CD8-positive, alpha-beta memory T cell (primary cell): Measurements from ENCODE around the gene COQ10A. TPM values are rescaled to one million over a fixed set of nuclear protein-coding genes. Genes with fewer than 3 reads are reported as not detected.

ENCODE experiments used
- CTCF ChIA-PET: fragments of 350-600 bp; sonication (Branson Sonifier 250); formaldehyde crosslinking; loops from one replicate; lab custom pipeline; 2021; ENCODE audit warnings: antibody characterized with exemption; lab: Charles Lee
- POLR2A ChIA-PET: fragments of 350-600 bp; sonication (Branson Sonifier 250); formaldehyde crosslinking; loops from one replicate; lab custom pipeline; 2021; ENCODE audit warnings: antibody characterized with exemption; lab: Charles Lee
- DNase-seq, 5 donors: peaks; one replicate each; pipeline versions ENCODE4 v3.0.0 to v3.0.0-alpha.2; 2020 to 2022; ENCODE audit warnings: mixed read lengths in 1 of 5
- H3K27ac ChIP-seq: one replicate; pipeline ENCODE4 v1.7.0; 2013; ENCODE audit warnings: low read depth, mild to moderate bottlenecking, low read length, moderate library complexity
- H3K27me3 ChIP-seq: 2 replicates; pipeline ENCODE4 v1.7.0; 2013; ENCODE audit warnings: low read length, mild to moderate bottlenecking; ENCODE audit not compliant: insufficient read depth, poor library complexity, severe bottlenecking
- H3K36me3 ChIP-seq: 2 replicates; pipeline ENCODE4 v1.7.0; 2013; ENCODE audit warnings: mild to moderate bottlenecking, low read length, moderate library complexity; ENCODE audit not compliant: insufficient read depth
- H3K4me1 ChIP-seq: 2 replicates; pipeline ENCODE4 v1.7.0; 2013; ENCODE audit warnings: mild to moderate bottlenecking, low read length, moderate library complexity; ENCODE audit not compliant: insufficient read depth
- H3K4me3 ChIP-seq: 2 replicates; pipeline ENCODE4 v1.7.0; 2013; ENCODE audit warnings: mild to moderate bottlenecking, low read length
- H3K9me3 ChIP-seq: 2 replicates; pipeline ENCODE4 v1.7.0; 2013; ENCODE audit warnings: mild to moderate bottlenecking, low read length
- H3K27ac Mint-ChIP-seq, 8 donors: one replicate each; pipeline ENCODE4 v1.8.0; 2020 to 2021; ENCODE audit warnings: mixed read lengths in 8 of 8, mild to moderate bottlenecking in 6 of 8, inconsistent platforms in 3 of 8, moderate library complexity in 3 of 8
- H3K27me3 Mint-ChIP-seq, 2 donors: one replicate each; pipeline ENCODE4 v1.8.0; 2020 to 2021; ENCODE audit warnings: mixed read lengths in 2 of 2, mild to moderate bottlenecking in 1 of 2, moderate library complexity in 1 of 2
- H3K36me3 Mint-ChIP-seq, 3 donors: one replicate each; pipeline ENCODE4 v1.8.0; 2020 to 2021; ENCODE audit warnings: mixed read lengths in 3 of 3, inconsistent platforms in 1 of 3, mild to moderate bottlenecking in 1 of 3
- H3K4me1 Mint-ChIP-seq, 3 donors: one replicate each; pipeline ENCODE4 v1.8.0; 2020 to 2021; ENCODE audit warnings: mixed read lengths in 3 of 3, inconsistent platforms in 1 of 3, mild to moderate bottlenecking in 1 of 3
- H3K4me3 Mint-ChIP-seq, 7 donors: one replicate each; pipeline ENCODE4 v1.8.0; 2020 to 2021; ENCODE audit warnings: mixed read lengths in 7 of 7, mild to moderate bottlenecking in 6 of 7, moderate library complexity in 4 of 7, inconsistent platforms in 2 of 7
- H3K9me3 Mint-ChIP-seq, 5 donors: one replicate each; pipeline ENCODE4 v1.8.0; 2020 to 2022; ENCODE audit warnings: mixed read lengths in 5 of 5, mild to moderate bottlenecking in 3 of 5, moderate library complexity in 2 of 5, inconsistent platforms in 1 of 5
- polyA plus RNA-seq: library from polyadenylated mRNA; unstranded; fragments of 300-500 nt; fragmentation: Illumina TruSeq; gene quantifications from one replicate; pipeline ENCODE4 v1.2.3, GENCODE V29; 2021
- total RNA-seq, 2 experiments: library from RNA; stranded (reverse); gene quantifications; one replicate each; pipeline ENCODE4 v1.2.3, GENCODE V29; 2021

The COQ10A gene
- total and polyA plus RNA-seq, 3 experiments from 2014 or later = 14.2 to 14.4 (median 14.3) TPM

- no peaks in the 10 kb centered on the region for H3K9me3 Mint-ChIP-seq
- H3K4me1 Mint-ChIP-seq = peaks cover 25 to 37% (median 29%) of the 10 kb centered on the region in 3 donors
- CTCF ChIA-PET = interaction anchor here (1.1 to 3.7 kb wide), 9 partner anchors 10 to 138 kb away, joined by 3 to 19 read pairs (median 9); partner anchors contain the start of genes COQ10A, RNF41, SMARCC2 and ZC3H10
- POLR2A ChIA-PET = interaction anchor here (1.3 kb wide), 1 partner anchor 23 kb away, joined by 3 read pairs; no protein-coding TSS in a partner anchor
- DNase-seq = no peak
- Histone ChIP-seq H3K9me3 (no peaks in the 10 kb centered on the region), H3K4me1 (peaks cover 23% of the 10 kb centered on the region), H3K27me3 (no peaks in the 10 kb centered on the region), H3K36me3 (peaks cover 28% of the 10 kb centered on the region), H3K27ac (peak overlapping the region; percentile 59), H3K4me3 (peak overlapping the region; percentile 86)
- peak overlapping the region; percentile 77 to 93 (median 81) for H3K4me3 Mint-ChIP-seq
- peak overlapping the region in 7 of 8 donors; percentile 47 to 94 (median 83) for H3K27ac Mint-ChIP-seq
- H3K27me3 Mint-ChIP-seq = no peaks in the 10 kb centered on the region
- peaks cover 9 to 49% (median 13%) of the 10 kb centered on the region in 3 donors for H3K36me3 Mint-ChIP-seq
These were observed 9.7 kb upstream of the COQ10A start for GRCh38 chr12:56257071-56257470.

GRCh38 chr12:56257491-56258067, 9.2 kb upstream of the COQ10A start:
- Mint-ChIP-seq H3K36me3 (peaks cover 5 to 44% (median 10%) of the 10 kb centered on the region in 3 donors), H3K4me3 (peak overlapping the region; percentile 77 to 93 (median 81)), H3K27me3 (no peaks in the 10 kb centered on the region), H3K27ac (peak overlapping the region in 7 of 8 donors; percentile 57 to 94 (median 71)), H3K9me3 (no peaks in the 10 kb centered on the region), H3K4me1 (peaks cover 25 to 37% (median 29%) of the 10 kb centered on the region in 3 donors)
- POLR2A ChIA-PET = interaction anchor here (1.0 to 1.7 kb wide), 3 partner anchors 9 to 139 kb away, joined by 5 to 11 read pairs (median 11); partner anchors contain the start of genes COQ10A and ZC3H10
- Histone ChIP-seq H3K4me1 (peaks cover 23% of the 10 kb centered on the region), H3K36me3 (peaks cover 22% of the 10 kb centered on the region), H3K4me3 (peak overlapping the region; percentile 86), H3K9me3 (no peaks in the 10 kb centered on the region), H3K27ac (peak overlapping the region; percentile 59), H3K27me3 (no peaks in the 10 kb centered on the region)
- DNase-seq = no peak
- CTCF ChIA-PET = interaction anchor here (0.8 to 3.7 kb wide), 15 partner anchors 8 to 141 kb away, joined by 3 to 19 read pairs (median 5); partner anchors contain the start of genes COQ10A, RNF41, RPL41 and SMARCC2

GRCh38 chr12:56258068-56258819, 8.5 kb upstream of the COQ10A start, which contains the start of gene ANKRD52:
Gene ANKRD52, minus strand, starts transcription at chr12:56258384. Its CDS starts 115 bp downstream, at chr12:56258269.
- Mint-ChIP-seq H3K4me3 (peak within 1 kb of the TSS; percentile 90 to 95 (median 91)), H3K36me3 (peaks cover 5 to 38% (median 10%) of the 10 kb centered on the region in 3 donors), H3K4me1 (peaks cover 25 to 37% (median 29%) of the 10 kb centered on the region in 3 donors), H3K9me3 (no peaks in the 10 kb centered on the region), H3K27me3 (no peaks in the 10 kb centered on the region), H3K27ac (peak within 1 kb of the TSS; percentile 81 to 96 (median 92))
- no peaks in the 10 kb centered on the region for H3K9me3 ChIP-seq
- ChIA-PET POLR2A (interaction anchor here (0.6 to 1.7 kb wide), 7 partner anchors 9 to 203 kb away, joined by 3 to 11 read pairs (median 5); partner anchors contain the start of genes CNPY2, COQ10A, RNF41 and ZC3H10), CTCF (interaction anchor here (0.7 to 3.7 kb wide), 21 partner anchors 8 to 142 kb away, joined by 3 to 19 read pairs (median 4); partner anchors contain the start of genes COQ10A, RNF41, RPL41 and SMARCC2)
- peak; percentile 75 to 86 (median 83) for DNase-seq
- peaks cover 16% of the 10 kb centered on the region for H3K36me3 ChIP-seq
- H3K27me3 ChIP-seq = no peaks in the 10 kb centered on the region
- peak within 1 kb of the TSS; percentile 86 for H3K27ac ChIP-seq
- peaks cover 23% of the 10 kb centered on the region for H3K4me1 ChIP-seq
- H3K4me3 ChIP-seq = peak within 1 kb of the TSS; percentile 92

- H3K4me3 Mint-ChIP-seq = peak overlapping the region; percentile 90 to 95 (median 91)
- H3K27ac Mint-ChIP-seq = peak overlapping the region; percentile 66 to 96 (median 92)
These were observed 7.9 kb upstream of the COQ10A start for GRCh38 chr12:56258820-56259183.

GRCh38 chr12:56260380-56260779, 6.4 kb upstream of the COQ10A start:
- CTCF ChIA-PET = no interaction called here
- POLR2A ChIA-PET = no interaction called here

More at GRCh38 chr12:56258820-56259183, 7.9 kb upstream of the COQ10A start:
- Histone ChIP-seq H3K9me3 (no peaks in the 10 kb centered on the region), H3K27me3 (no peaks in the 10 kb centered on the region), H3K27ac (peak overlapping the region; percentile 86), H3K4me3 (peak overlapping the region; percentile 92), H3K36me3 (peaks cover 10% of the 10 kb centered on the region), H3K4me1 (peaks cover 23% of the 10 kb centered on the region)
- Mint-ChIP-seq H3K9me3 (no peaks in the 10 kb centered on the region), H3K4me1 (peaks cover 25 to 37% (median 29%) of the 10 kb centered on the region in 3 donors), H3K36me3 (peaks cover 5 to 32% (median 10%) of the 10 kb centered on the region in 3 donors), H3K27me3 (no peaks in the 10 kb centered on the region)
- CTCF ChIA-PET = interaction anchor here (0.7 to 3.7 kb wide), 14 partner anchors 9 to 143 kb away, joined by 3 to 19 read pairs (median 4); partner anchors contain the start of genes COQ10A, RNF41, RPL41 and SMARCC2
- DNase-seq = no peak
- POLR2A ChIA-PET = interaction anchor here (0.6 to 1.7 kb wide), 3 partner anchors 8 to 188 kb away, joined by 4 to 11 read pairs (median 7); partner anchors contain the start of genes COQ10A and RNF41

GRCh38 chr12:56260921-56261320, 5.8 kb upstream of the COQ10A start:
- DNase-seq = no peak
- H3K4me1 Mint-ChIP-seq = peaks cover 21 to 28% (median 24%) of the 10 kb centered on the region in 3 donors
- Histone ChIP-seq H3K4me1 (peaks cover 23% of the 10 kb centered on the region), H3K36me3 (no peaks in the 10 kb centered on the region), H3K27ac (no peak overlapping the region), H3K27me3 (no peaks in the 10 kb centered on the region), H3K4me3 (no peak overlapping the region), H3K9me3 (no peaks in the 10 kb centered on the region)
- POLR2A ChIA-PET = no interaction called here
- CTCF ChIA-PET = no interaction called here
- H3K4me3 Mint-ChIP-seq = peak overlapping the region in 2 of 7 donors; percentile 4 to 59
- H3K27me3 Mint-ChIP-seq = no peaks in the 10 kb centered on the region
- peak overlapping the region in 2 of 8 donors; percentile 21 to 59 for H3K27ac Mint-ChIP-seq
- no peaks in the 10 kb centered on the region for H3K9me3 Mint-ChIP-seq
- peaks cover 0 to 13% (median 3%) of the 10 kb centered on the region in 3 donors for H3K36me3 Mint-ChIP-seq

More at GRCh38 chr12:56260380-56260779, 6.4 kb upstream of the COQ10A start:
- Histone ChIP-seq H3K4me1 (peaks cover 23% of the 10 kb centered on the region), H3K27me3 (no peaks in the 10 kb centered on the region), H3K36me3 (no peaks in the 10 kb centered on the region), H3K4me3 (no peak overlapping the region), H3K9me3 (no peaks in the 10 kb centered on the region), H3K27ac (no peak overlapping the region)
- peaks cover 22 to 29% (median 22%) of the 10 kb centered on the region in 3 donors for H3K4me1 Mint-ChIP-seq
- no peaks in the 10 kb centered on the region for H3K27me3 Mint-ChIP-seq
- H3K4me3 Mint-ChIP-seq = peak overlapping the region in 4 of 7 donors; percentile 33 to 82 (median 69)
- peak overlapping the region in 2 of 8 donors; percentile 37 to 59 for H3K27ac Mint-ChIP-seq
- no peaks in the 10 kb centered on the region for H3K9me3 Mint-ChIP-seq
- peaks cover 0 to 17% (median 3%) of the 10 kb centered on the region in 3 donors for H3K36me3 Mint-ChIP-seq
- no peak for DNase-seq

GRCh38 chr12:56261503-56262232, 5.1 kb upstream of the COQ10A start:
- ChIA-PET CTCF (no interaction called here), POLR2A (no interaction called here)
- Histone ChIP-seq H3K9me3 (no peaks in the 10 kb centered on the region), H3K4me3 (no peak overlapping the region), H3K27me3 (no peaks in the 10 kb centered on the region), H3K36me3 (no peaks in the 10 kb centered on the region), H3K4me1 (peaks cover 21% of the 10 kb centered on the region), H3K27ac (no peak overlapping the region)
- Mint-ChIP-seq H3K4me1 (peaks cover 19 to 26% (median 23%) of the 10 kb centered on the region in 3 donors), H3K4me3 (peak overlapping the region in 1 of 7 donors; percentile 4), H3K9me3 (no peaks in the 10 kb centered on the region), H3K27me3 (no peaks in the 10 kb centered on the region), H3K36me3 (peaks cover 0 to 9% (median 0%) of the 10 kb centered on the region in 3 donors), H3K27ac (peak overlapping the region in 1 of 8 donors; percentile 3)
- DNase-seq = no peak
